HEK293T (cell line): ENCODE results near the gene CIBAR2.

Experiments
- ELF4 ChIP-seq: fragments of 450-650 bp; IDR thresholded peaks from 2 replicates; pipeline ENCODE4 v1.6.1; 2017; ENCODE audit warnings: antibody characterized with exemption
- FOXA1 ChIP-seq: fragments of 450-650 bp; IDR thresholded peaks from 2 replicates; pipeline ENCODE4 v1.6.1; 2016; ENCODE audit warnings: mild to moderate bottlenecking
- FOXK2 ChIP-seq: fragments of 450-650 bp; IDR thresholded peaks from 2 replicates; pipeline ENCODE4 v1.6.1; 2016; ENCODE audit warnings: mild to moderate bottlenecking
- FOXM1 ChIP-seq: fragments of 450-650 bp; IDR thresholded peaks from 2 replicates; pipeline ENCODE4 v1.6.1; 2017; ENCODE audit warnings: mild to moderate bottlenecking, borderline replicate concordance
- HDGF ChIP-seq: fragments of 450-650 bp; IDR thresholded peaks from 2 replicates; pipeline ENCODE4 v1.6.1; 2017; ENCODE audit warnings: antibody characterized with exemption, borderline replicate concordance
- L3MBTL2 ChIP-seq: fragments of 450-650 bp; conservative IDR thresholded peaks from 2 replicates; pipeline ENCODE4 v1.6.1; 2016; ENCODE audit warnings: mild to moderate bottlenecking
- LEF1 ChIP-seq: fragments of 450-650 bp; IDR thresholded peaks from 2 replicates; pipeline ENCODE4 v1.6.1; 2017; ENCODE audit warnings: mild to moderate bottlenecking, borderline replicate concordance
- SP1 ChIP-seq: fragments of 450-650 bp; IDR thresholded peaks from 2 replicates; pipeline ENCODE4 v1.6.1; 2017
- SUZ12 ChIP-seq: fragments of 450-650 bp; IDR thresholded peaks from 2 replicates; pipeline ENCODE4 v1.6.1; 2016; ENCODE audit warnings: mild to moderate bottlenecking
- TARDBP ChIP-seq: fragments of 450-650 bp; IDR thresholded peaks from 2 replicates; pipeline ENCODE4 v1.6.1; 2016
- TF ChIP-seq, protein P1 (sequence below): fragments of 450-650 bp; IDR thresholded peaks from 2 replicates; pipeline ENCODE4 v1.6.1; 2016

GRCh38 chr16:85077576-85078125 is 34.6 kb downstream of the CIBAR2 start:
- TF ChIP-seq ELF4 (no peak), TARDBP (no peak), SUZ12 (no peak), SP1 (no peak), FOXA1 (no peak), L3MBTL2 (no peak), LEF1 (no peak), FOXK2 (no peak), FOXM1 (no peak), HDGF (no peak)
- TF ChIP-seq, protein P1, sequence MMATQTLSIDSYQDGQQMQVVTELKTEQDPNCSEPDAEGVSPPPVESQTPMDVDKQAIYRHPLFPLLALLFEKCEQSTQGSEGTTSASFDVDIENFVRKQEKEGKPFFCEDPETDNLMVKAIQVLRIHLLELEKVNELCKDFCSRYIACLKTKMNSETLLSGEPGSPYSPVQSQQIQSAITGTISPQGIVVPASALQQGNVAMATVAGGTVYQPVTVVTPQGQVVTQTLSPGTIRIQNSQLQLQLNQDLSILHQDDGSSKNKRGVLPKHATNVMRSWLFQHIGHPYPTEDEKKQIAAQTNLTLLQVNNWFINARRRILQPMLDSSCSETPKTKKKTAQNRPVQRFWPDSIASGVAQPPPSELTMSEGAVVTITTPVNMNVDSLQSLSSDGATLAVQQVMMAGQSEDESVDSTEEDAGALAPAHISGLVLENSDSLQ: no peak
